ENCODE data around the gene DHX58. TPM values are rescaled to one million over a fixed set of nuclear protein-coding genes. Genes with fewer than 3 reads are reported as not detected.

The DHX58 gene
- total and polyA plus RNA-seq, 10 of the 15 experiments (the other 5 are each of a cell fraction or from before 2014, with no cell fraction given): 3.5 to 69.8 (median 16.4) TPM

GRCh38 chr17:42114118-42114517 lies 1.6 kb upstream of the DHX58 start (continued):
- TF ChIP-seq EGR1 (IDR thresholded peaks at IDR 0.05; ENCODE audit: borderline replicate concordance in 1 of 2, low read depth in 2 of 2, low read length in 2 of 2) (no peak), HDGF (IDR thresholded peaks at IDR 0.05) (no peak), TARDBP (IDR thresholded peaks at IDR 0.05; ENCODE audit: borderline replicate concordance) (no peak), ZBTB4 (CRISPR knock-in tag; IDR thresholded peaks at IDR 0.05) (no peak)

- ChIA-PET POLR2A (interaction anchor here (0.5 to 3.5 kb wide), 16 partner anchors 11 to 510 kb away, joined by 3 to 23 read pairs (median 4); partner anchors contain the start of genes DNAJC7, KCNH4, NKIRAS2 and STAT3), CTCF (interaction anchor here (0.6 to 7.5 kb wide), 14 partner anchors 10 to 183 kb away, joined by 3 to 61 read pairs (median 6); partner anchors contain the start of genes DNAJC7, GHDC, KCNH4 and ODAD4), RAD21 (ENCODE audit: unreplicated experiment) (interaction anchor here (1.0 to 2.7 kb wide), 8 partner anchors 12 to 195 kb away, joined by 4 to 16 read pairs (median 6); partner anchors contain the start of genes ACLY, CNP, DNAJC7 and KCNH4), SMC1A (ENCODE audit: uncharacterized antibody, unreplicated experiment) (interaction anchor here (0.5 to 3.4 kb wide), 10 partner anchors 15 to 450 kb away, joined by 3 to 17 read pairs (median 10); partner anchors contain the start of genes CNP, DNAJC7, KCNH4 and ZNF385C)
- Histone ChIP-seq H3K4me3 (peak overlapping the region; percentile 45), H3K36me3 (ENCODE audit: control insufficient read depth in 2 of 2, insufficient read depth in 2 of 2, low read length in 1 of 2) (peaks cover 5 to 6% of the 10 kb centered on the region in 2 experiments; a peak in 2 of 4 replicates), H3K4me1 (ENCODE audit: control insufficient read depth, insufficient read depth, low read length) (peaks cover 35% of the 10 kb centered on the region), H3K9ac (ENCODE audit: control insufficient read depth, insufficient read depth, low read length) (peak overlapping the region; percentile 94), H3K79me2 (ENCODE audit: control insufficient read depth, insufficient read depth, low read length) (peaks cover 13% of the 10 kb centered on the region), H4K20me1 (ENCODE audit: control insufficient read depth, insufficient read depth) (no peaks in the 10 kb centered on the region), H2AFZ (ENCODE audit: control insufficient read depth, low read depth, low read length) (no peak overlapping the region), H3K27ac (ENCODE audit: control insufficient read depth, insufficient read depth) (peak overlapping the region; percentile 98), H3K4me2 (ENCODE audit: control insufficient read depth, insufficient read depth) (peak overlapping the region; percentile 75), H3K9me3 (replicated peaks; ENCODE audit: control insufficient read depth, insufficient read depth, low read length) (no peaks in the 10 kb centered on the region; the same call in 2 of the 3 replicates), H3K27me3 (replicated peaks in 1 of 2; ENCODE audit: control insufficient read depth in 2 of 2, insufficient read depth in 2 of 2, low read length in 1 of 2) (no peaks in the 10 kb centered on the region)
- BruUV-seq (replicated peaks): no TSS peak
- in situ Hi-C loops (cut with MboI): loop anchor here (5.0 kb wide), 2 partner anchors 91 to 151 kb away; partner anchors contain the start of gene NKIRAS2
- no peak for DNase-seq (ENCODE audit: low read depth, low spot score)
- WGBS (ENCODE audit: insufficient coverage, insufficient replicate concordance, low lambda C conversion rate, missing lambda C conversion rate): 95% methylated on average over 25 of the region's 28 CpGs
- FAIRE-seq: no peak
- no peak for ATAC-seq
- intact Hi-C loops (cut with micrococcal nuclease; ENCODE audit: unreplicated experiment): no loop called here
- TF ChIP-seq MEF2A (IDR thresholded peaks at IDR 0.05; ENCODE audit: insufficient read depth, low read depth, low read length) (no peak), NFYB (IDR thresholded peaks at IDR 0.05; ENCODE audit: insufficient read depth, low read depth, low read length) (no peak), FOXK2 (IDR thresholded peaks at IDR 0.05) (no peak), ZNF687 (IDR thresholded peaks at IDR 0.05) (no peak), ZZZ3 (IDR thresholded peaks at IDR 0.05; ENCODE audit: control insufficient read depth, insufficient read length, low read depth) (no peak), BRCA1 (IDR thresholded peaks at IDR 0.05; ENCODE audit: low read depth, low read length) (no peak), CBX5 (IDR thresholded peaks at IDR 0.05; ENCODE audit: low read depth) (no peak)
These were observed 967 bp upstream of the DHX58 start for GRCh38 chr17:42113293-42114069.
